Gastroesophageal sphincter (tissue), 4 donors: ENCODE data around the gene KHDC4. TPM values are rescaled to one million over a fixed set of nuclear protein-coding genes. Genes with fewer than 3 reads are reported as not detected.

Source experiments
- ATAC-seq: fragments of 150-250 bp; one replicate; pipeline ENCODE4 v1.9.1; 2016; ENCODE audit warnings: mild to moderate bottlenecking, moderate library complexity
- H3K27ac ChIP-seq, 4 donors: fragments of 200-600 bp; sonication (generic) in 3 of 4; 1 replicate in 3 of 4; 2 replicates in 1 of 4; pipeline ENCODE4 v1.5.1; 2016 to 2019
- H3K27me3 ChIP-seq: fragments of 200-600 bp; sonication (generic); one replicate; pipeline ENCODE4 v1.5.1; 2019
- H3K36me3 ChIP-seq, 2 donors: fragments of 200-600 bp; sonication (generic); one replicate each; pipeline ENCODE4 v1.5.1; 2019; ENCODE audit warnings: control low read depth in 1 of 2
- H3K4me1 ChIP-seq, 3 donors: fragments of 200-600 bp; sonication (generic); 1 replicate in 2 of 3; 2 replicates in 1 of 3; pipeline ENCODE4 v1.5.1; 2016 to 2019; ENCODE audit warnings: control low read depth in 2 of 3
- H3K4me3 ChIP-seq, 2 donors: fragments of 200-600 bp; sonication (generic); one replicate each; pipeline ENCODE4 v1.5.1; 2019; ENCODE audit warnings: mild to moderate bottlenecking in 1 of 2, moderate library complexity in 1 of 2
- H3K9me3 ChIP-seq, 3 donors: fragments of 200-600 bp; sonication (generic); one replicate each; pipeline ENCODE4 v1.5.1; 2017 to 2019; ENCODE audit warnings: control low read depth in 2 of 3
- CTCF ChIP-seq, 4 experiments: fragments of 200-600 bp in 2 of 4; fragments of 450-650 bp in 2 of 4; sonication (generic) in 1 of 4; IDR thresholded peaks; one replicate each; pipeline ENCODE4 v1.5.1; 2017 to 2019; ENCODE audit warnings: antibody characterized with exemption in 4 of 4, mild to moderate bottlenecking in 2 of 4, moderate library complexity in 2 of 4
- EP300 ChIP-seq: sonication (generic); formaldehyde crosslinking; IDR thresholded peaks from one replicate; pipeline ENCODE4 v1.6.1; 2017; ENCODE audit warnings: antibody characterized with exemption, mild to moderate bottlenecking
- POLR2A ChIP-seq, 2 donors: fragments of 450-650 bp; IDR thresholded peaks; one replicate each; pipeline ENCODE4 v1.6.1; 2017; ENCODE audit warnings: antibody characterized with exemption in 2 of 2, mild to moderate bottlenecking in 2 of 2, moderate library complexity in 1 of 2
- POLR2AphosphoS5 ChIP-seq: sonication (generic); formaldehyde crosslinking; IDR thresholded peaks from one replicate; pipeline ENCODE4 v1.6.1; 2017; ENCODE audit warnings: antibody characterized with exemption
- WGBS, 2 donors: methylation state at CpG; one replicate each; pipeline ENCODE4 v1.1.5; 2018; ENCODE audit warnings: low coverage in 1 of 2; 5-methylcytosine and 5-hydroxymethylcytosine counted together
- total RNA-seq, 4 donors: library from RNA; depleted of rRNA; stranded (reverse); fragments of >200 nt; gene quantifications; one replicate each; pipeline ENCODE4 v1.1.0, GENCODE V29; 2016

The KHDC4 gene
- total RNA-seq, 4 donors from 2014 or later, result 20.4 to 57.4 (median 34.6) TPM

- Histone ChIP-seq H3K27ac (no peak overlapping the region), H3K4me1 (no peaks in the 10 kb centered on the region), H3K27me3 (no peaks in the 10 kb centered on the region), H3K4me3 (no peak overlapping the region), H3K9me3 (no peaks in the 10 kb centered on the region), H3K36me3 (peaks cover 0 to 39% of the 10 kb centered on the region in 2 donors)
- ATAC-seq, result no peak
- 80 to 86% methylated on average over 6 to 8 of the region's 9 CpGs for WGBS, 2 donors
- TF ChIP-seq EP300, result no peak
- TF ChIP-seq CTCF (IDR thresholded peaks at IDR 0.05), result no peak
- TF ChIP-seq POLR2AphosphoS5, result no peak
- TF ChIP-seq POLR2A (IDR thresholded peaks at IDR 0.05), result no peak
Measured at GRCh38 chr1:155884031-155884960, 49.9 kb downstream of the KHDC4 start.

GRCh38 chr1:155882766-155883165, 51.4 kb downstream of the KHDC4 start:
- Histone ChIP-seq H3K27me3 (no peaks in the 10 kb centered on the region), H3K36me3 (peaks cover 0 to 39% of the 10 kb centered on the region in 2 donors), H3K9me3 (no peaks in the 10 kb centered on the region), H3K4me3 (no peak overlapping the region), H3K27ac (no peak overlapping the region), H3K4me1 (no peaks in the 10 kb centered on the region)
- 57 to 72% methylated on average over 2 of the region's 2 CpGs for WGBS, 2 donors
- ATAC-seq, result no peak
- no peak for TF ChIP-seq EP300
- TF ChIP-seq CTCF (IDR thresholded peaks at IDR 0.05), result no peak
- no peak for TF ChIP-seq POLR2A (IDR thresholded peaks at IDR 0.05)
- no peak for TF ChIP-seq POLR2AphosphoS5

GRCh38 chr1:155882235-155882634, 52.0 kb downstream of the KHDC4 start:
- H3K27me3 ChIP-seq, result no peaks in the 10 kb centered on the region
- H3K9me3 ChIP-seq, result no peaks in the 10 kb centered on the region
- H3K4me3 ChIP-seq, result no peak overlapping the region
- TF ChIP-seq POLR2A (IDR thresholded peaks at IDR 0.05) (no peak), CTCF (IDR thresholded peaks at IDR 0.05) (no peak), EP300 (no peak), POLR2AphosphoS5 (no peak)
- no peak overlapping the region for H3K27ac ChIP-seq
- H3K4me1 ChIP-seq, result no peaks in the 10 kb centered on the region
- H3K36me3 ChIP-seq, result peaks cover 0 to 39% of the 10 kb centered on the region in 2 donors
- ATAC-seq, result no peak

GRCh38 chr1:155880950-155881349, 53.3 kb downstream of the KHDC4 start:
- peaks cover 0 to 39% of the 10 kb centered on the region in 2 donors for H3K36me3 ChIP-seq
- 85 to 89% methylated on average over 5 to 6 of the region's 6 CpGs for WGBS, 2 donors
- TF ChIP-seq POLR2AphosphoS5 (no peak), EP300 (no peak), POLR2A (IDR thresholded peaks at IDR 0.05) (no peak), CTCF (IDR thresholded peaks at IDR 0.05) (no peak)

GRCh38 chr1:155880251-155880650, 54.0 kb downstream of the KHDC4 start:
- Histone ChIP-seq H3K36me3 (peaks cover 0 to 39% of the 10 kb centered on the region in 2 donors), H3K9me3 (no peaks in the 10 kb centered on the region), H3K4me1 (no peaks in the 10 kb centered on the region), H3K4me3 (no peak overlapping the region), H3K27me3 (no peaks in the 10 kb centered on the region), H3K27ac (no peak overlapping the region)
- no peak for ATAC-seq
- WGBS, 2 donors, result 100% methylated on average over 2 of the region's 2 CpGs; no CpG with 5 or more reads in 1 of the 2 donors
- TF ChIP-seq CTCF (IDR thresholded peaks at IDR 0.05) (no peak), EP300 (no peak), POLR2AphosphoS5 (no peak), POLR2A (IDR thresholded peaks at IDR 0.05) (no peak)

More at GRCh38 chr1:155880950-155881349, 53.3 kb downstream of the KHDC4 start:
- Histone ChIP-seq H3K27ac (no peak overlapping the region), H3K27me3 (no peaks in the 10 kb centered on the region), H3K9me3 (no peaks in the 10 kb centered on the region), H3K4me3 (no peak overlapping the region), H3K4me1 (no peaks in the 10 kb centered on the region)
- no peak for ATAC-seq
